SK-N-SH treated with all-trans-retinoic acid at 6 μM for 48 hours (cell line): Measurements from ENCODE around the gene PPP1R7.

ENCODE experiments used
- ARNTL ChIP-seq: fragments of 450-650 bp; formaldehyde crosslinking; IDR thresholded peaks from 2 replicates; pipeline ENCODE4 v1.5.0; 2020; ENCODE audit warnings: low read depth, mild to moderate bottlenecking, moderate library complexity, borderline replicate concordance
- SNAI2 ChIP-seq: fragments of 250-450 bp; sonication (Bioruptor Pico); IDR thresholded peaks from 2 replicates; pipeline ENCODE4 v1.5.0; 2020; ENCODE audit warnings: mild to moderate bottlenecking, moderate library complexity
- ZNF565 ChIP-seq: fragments of 450-650 bp; formaldehyde crosslinking; conservative IDR thresholded peaks from 2 replicates; pipeline ENCODE4 v1.5.0; 2020; ENCODE audit warnings: low read depth, mild to moderate bottlenecking, moderate library complexity
- ZNF70 ChIP-seq: fragments of 450-650 bp; formaldehyde crosslinking; IDR thresholded peaks from 2 replicates; pipeline ENCODE4 v1.5.0; 2020; ENCODE audit warnings: mild to moderate bottlenecking, moderate library complexity
- ZNF8 ChIP-seq: fragments of 450-650 bp; formaldehyde crosslinking; IDR thresholded peaks from 2 replicates; pipeline ENCODE4 v1.5.0; 2020; ENCODE audit warnings: mild to moderate bottlenecking, moderate library complexity
- TF ChIP-seq, protein P1 (sequence below): fragments of 250-450 bp; sonication (Bioruptor Pico); IDR thresholded peaks from 2 replicates; pipeline ENCODE4 v1.8.0; 2020; ENCODE audit warnings: mild to moderate bottlenecking, moderate library complexity, borderline replicate concordance
- TF ChIP-seq, protein P2 (sequence below): fragments of 250-450 bp; sonication (Bioruptor Pico); IDR thresholded peaks from 2 replicates; pipeline ENCODE4 v1.8.0; 2021; ENCODE audit warnings: low read depth, mild to moderate bottlenecking, moderate library complexity, borderline replicate concordance

DNA sequence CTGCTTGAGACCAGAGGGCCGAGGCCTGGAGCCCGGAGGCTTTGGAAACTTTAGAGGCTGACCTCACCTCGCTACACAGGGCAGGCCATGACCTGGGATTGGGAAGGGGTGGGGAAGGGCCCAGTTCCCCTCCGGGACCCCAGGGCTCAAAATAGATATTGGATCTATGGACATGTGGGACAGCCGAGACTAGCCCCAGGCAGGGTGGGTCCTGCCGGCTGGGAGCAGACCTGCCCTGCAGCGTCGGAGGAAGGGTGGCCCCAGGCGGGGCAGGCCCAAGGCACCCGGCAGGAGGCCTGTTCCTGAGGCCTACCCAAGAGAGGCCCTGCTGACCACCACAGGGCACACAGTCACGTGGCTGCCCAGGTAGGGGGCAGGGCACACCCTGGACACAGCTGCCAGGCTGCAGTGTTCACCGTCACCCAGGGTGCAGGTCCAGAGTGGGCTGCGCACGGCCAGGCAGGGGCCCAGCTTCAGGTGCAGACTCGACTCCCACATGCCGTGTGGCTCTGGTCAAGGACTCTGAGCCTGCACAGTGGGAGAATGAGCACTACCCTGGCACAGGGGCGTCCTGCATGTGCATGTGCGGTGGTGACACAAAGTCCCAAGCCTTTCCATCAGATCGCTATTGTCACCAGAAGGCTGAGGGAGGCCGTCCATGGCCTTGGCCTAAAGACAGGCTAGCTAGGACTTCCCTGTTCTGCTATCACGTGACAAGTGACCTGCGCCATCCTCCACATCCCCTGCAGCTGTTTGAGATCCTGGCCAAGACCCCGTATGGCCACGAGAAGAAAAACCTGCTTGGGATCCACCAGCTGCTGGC, 51.4 kb downstream of the PPP1R7 start:
- TF ChIP-seq ZNF8 (CRISPR knock-in tag) (no peak), ARNTL (CRISPR knock-in tag) (no peak), ZNF565 (no peak), ZNF70 (CRISPR knock-in tag) (no peak), SNAI2 (CRISPR knock-in tag) (no peak)
- TF ChIP-seq, protein P1, sequence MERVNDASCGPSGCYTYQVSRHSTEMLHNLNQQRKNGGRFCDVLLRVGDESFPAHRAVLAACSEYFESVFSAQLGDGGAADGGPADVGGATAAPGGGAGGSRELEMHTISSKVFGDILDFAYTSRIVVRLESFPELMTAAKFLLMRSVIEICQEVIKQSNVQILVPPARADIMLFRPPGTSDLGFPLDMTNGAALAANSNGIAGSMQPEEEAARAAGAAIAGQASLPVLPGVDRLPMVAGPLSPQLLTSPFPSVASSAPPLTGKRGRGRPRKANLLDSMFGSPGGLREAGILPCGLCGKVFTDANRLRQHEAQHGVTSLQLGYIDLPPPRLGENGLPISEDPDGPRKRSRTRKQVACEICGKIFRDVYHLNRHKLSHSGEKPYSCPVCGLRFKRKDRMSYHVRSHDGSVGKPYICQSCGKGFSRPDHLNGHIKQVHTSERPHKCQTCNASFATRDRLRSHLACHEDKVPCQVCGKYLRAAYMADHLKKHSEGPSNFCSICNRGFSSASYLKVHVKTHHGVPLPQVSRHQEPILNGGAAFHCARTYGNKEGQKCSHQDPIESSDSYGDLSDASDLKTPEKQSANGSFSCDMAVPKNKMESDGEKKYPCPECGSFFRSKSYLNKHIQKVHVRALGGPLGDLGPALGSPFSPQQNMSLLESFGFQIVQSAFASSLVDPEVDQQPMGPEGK (CRISPR knock-in tag) = no peak
- TF ChIP-seq, protein P2, sequence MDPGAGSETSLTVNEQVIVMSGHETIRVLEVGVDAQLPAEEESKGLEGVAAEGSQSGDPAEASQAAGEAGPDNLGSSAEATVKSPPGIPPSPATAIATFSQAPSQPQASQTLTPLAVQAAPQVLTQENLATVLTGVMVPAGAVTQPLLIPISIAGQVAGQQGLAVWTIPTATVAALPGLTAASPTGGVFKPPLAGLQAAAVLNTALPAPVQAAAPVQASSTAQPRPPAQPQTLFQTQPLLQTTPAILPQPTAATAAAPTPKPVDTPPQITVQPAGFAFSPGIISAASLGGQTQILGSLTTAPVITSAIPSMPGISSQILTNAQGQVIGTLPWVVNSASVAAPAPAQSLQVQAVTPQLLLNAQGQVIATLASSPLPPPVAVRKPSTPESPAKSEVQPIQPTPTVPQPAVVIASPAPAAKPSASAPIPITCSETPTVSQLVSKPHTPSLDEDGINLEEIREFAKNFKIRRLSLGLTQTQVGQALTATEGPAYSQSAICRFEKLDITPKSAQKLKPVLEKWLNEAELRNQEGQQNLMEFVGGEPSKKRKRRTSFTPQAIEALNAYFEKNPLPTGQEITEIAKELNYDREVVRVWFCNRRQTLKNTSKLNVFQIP (CRISPR knock-in tag) = no peak
